HG03095 (cell line): ENCODE results near the gene ALX3.

ENCODE experiments used
- ATAC-seq: cut with Tn5 transposase; IDR thresholded peaks from one replicate; pipeline ENCODE4 v1.9.1; 2021; ENCODE audit warnings: moderate library complexity; ENCODE audit not compliant: unreplicated experiment

ALX3 gene

DNA sequence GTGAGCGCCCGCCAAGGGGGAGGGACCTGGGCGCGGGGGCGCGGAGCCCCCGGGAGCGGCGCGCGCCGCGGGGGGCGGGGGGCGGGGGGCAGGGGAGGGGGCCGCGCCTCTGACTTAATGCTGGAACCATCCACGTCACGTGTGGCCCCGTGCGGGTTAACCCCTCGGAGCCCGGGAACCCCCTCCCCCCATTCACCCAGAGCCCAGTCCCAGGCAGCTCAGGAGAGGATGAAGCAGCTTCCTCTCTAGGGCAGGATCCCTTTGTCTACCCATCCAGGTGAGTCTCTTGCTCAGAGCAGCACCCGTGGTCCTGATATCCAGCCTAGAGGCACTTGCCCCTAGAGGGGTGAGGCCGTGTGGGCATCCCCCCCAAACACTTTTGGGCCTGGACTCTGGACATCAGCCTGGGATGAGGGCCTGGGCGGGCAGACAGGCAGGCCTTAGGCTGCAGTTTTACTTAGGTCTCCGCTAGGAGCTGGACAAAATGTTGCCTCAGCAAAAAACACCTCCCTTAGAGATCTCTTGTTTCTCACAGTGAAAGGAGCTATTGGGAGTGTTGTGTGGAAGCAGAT lies at the start of gene ALX3:
Gene ALX3, minus strand, starts transcription at position 2 of the 572 bp plus-strand sequence. CDS start 60 bp downstream, outside the sequence.
- ATAC-seq = no peak

- ATAC-seq = no peak
Measured at GRCh38 chr1:110119843-110120242, 49.4 kb upstream of the ALX3 start.

DNA sequence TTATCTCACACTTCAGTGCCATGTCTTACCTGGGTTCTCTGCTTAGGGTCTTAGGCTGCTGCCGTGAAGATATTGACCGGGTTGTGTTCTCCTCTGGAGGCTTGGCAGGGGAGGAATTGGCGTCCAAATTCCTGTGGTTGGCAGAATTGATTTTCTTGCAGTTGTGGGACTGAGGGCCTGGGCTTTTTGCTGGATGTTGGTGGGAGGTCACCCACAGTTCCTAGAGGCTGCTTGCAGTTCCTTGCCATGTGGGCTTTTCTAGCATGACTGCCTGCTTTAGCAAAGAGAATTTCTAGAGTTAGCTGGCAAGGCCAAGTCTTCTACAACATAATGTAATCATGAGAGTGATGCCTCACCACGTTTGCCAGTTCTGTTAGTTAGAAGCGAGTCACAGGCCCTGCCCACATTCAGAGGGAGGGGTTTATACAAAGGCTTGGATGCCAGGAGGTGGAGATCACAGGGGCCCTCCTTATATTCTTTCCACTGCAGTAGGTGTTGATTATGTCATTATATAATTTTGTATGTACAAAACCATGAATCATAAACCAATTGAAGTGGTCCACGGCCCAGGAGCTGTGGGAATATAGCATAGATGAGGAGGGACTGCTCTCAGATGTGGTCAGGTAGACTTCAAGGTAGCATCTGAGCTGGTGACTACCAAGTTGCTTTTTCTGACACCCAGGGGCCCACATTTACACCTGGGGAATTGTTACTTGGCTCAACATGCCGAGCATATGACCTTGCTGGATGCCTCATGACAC lies 48.3 kb upstream of the ALX3 start:
- no peak for ATAC-seq

DNA sequence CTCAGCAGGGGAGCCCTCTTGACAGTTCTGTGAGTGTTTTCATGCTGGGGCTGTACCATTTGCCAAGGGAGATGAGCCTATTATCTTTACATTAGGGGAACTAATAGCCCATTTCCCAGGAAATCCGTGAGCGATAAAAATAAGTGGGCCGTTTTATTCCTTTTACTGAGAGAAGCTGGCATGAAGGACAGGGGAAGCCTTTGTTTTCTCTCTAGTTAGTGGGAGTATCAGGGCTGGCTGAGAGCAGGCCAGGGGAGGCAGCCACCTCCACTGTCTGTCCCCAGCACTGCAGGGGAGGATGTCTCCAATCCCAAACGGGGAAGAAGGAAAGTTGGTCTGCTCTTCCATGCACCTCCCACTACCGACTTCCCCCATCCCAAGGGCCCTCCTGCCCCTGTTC lies 44.3 kb upstream of the ALX3 start:
- ATAC-seq = no peak

GRCh38 chr1:110114173-110114572 lies 43.7 kb upstream of the ALX3 start:
- ATAC-seq = no peak

GRCh38 chr1:110113551-110113950 lies 43.1 kb upstream of the ALX3 start:
- no peak for ATAC-seq

- no peak for ATAC-seq
Measured at GRCh38 chr1:110112656-110113055, 42.2 kb upstream of the ALX3 start.

DNA sequence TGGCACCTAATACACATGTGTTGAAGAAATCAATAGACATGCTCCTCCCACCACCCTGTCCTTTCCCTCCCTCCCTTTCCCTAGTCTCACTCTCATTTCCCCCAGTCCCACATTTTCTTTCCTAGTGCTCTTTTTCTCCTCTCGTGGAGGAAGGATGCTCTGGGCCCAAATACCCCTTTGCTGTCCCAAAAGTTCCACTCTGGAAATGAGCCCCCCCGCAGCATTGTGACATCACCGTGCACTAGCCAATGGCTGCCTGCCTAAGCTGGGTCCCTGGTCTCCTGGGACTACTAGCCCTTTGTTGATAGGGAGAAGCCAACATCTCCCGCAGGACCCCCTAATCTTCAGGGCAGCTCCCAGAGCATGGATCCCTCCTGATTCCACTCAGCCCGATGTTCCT lies 41.7 kb upstream of the ALX3 start, which contains the start of gene UBL4B:
Gene UBL4B, plus strand, starts transcription at position 301 of the 400 bp plus-strand sequence. Its CDS starts 92 bp downstream, at position 393.
- no peak for ATAC-seq

GRCh38 chr1:110111081-110111480 lies 40.6 kb upstream of the ALX3 start:
- no peak for ATAC-seq

- ATAC-seq = no peak
Measured at GRCh38 chr1:110107867-110108469, 37.5 kb upstream of the ALX3 start.

DNA sequence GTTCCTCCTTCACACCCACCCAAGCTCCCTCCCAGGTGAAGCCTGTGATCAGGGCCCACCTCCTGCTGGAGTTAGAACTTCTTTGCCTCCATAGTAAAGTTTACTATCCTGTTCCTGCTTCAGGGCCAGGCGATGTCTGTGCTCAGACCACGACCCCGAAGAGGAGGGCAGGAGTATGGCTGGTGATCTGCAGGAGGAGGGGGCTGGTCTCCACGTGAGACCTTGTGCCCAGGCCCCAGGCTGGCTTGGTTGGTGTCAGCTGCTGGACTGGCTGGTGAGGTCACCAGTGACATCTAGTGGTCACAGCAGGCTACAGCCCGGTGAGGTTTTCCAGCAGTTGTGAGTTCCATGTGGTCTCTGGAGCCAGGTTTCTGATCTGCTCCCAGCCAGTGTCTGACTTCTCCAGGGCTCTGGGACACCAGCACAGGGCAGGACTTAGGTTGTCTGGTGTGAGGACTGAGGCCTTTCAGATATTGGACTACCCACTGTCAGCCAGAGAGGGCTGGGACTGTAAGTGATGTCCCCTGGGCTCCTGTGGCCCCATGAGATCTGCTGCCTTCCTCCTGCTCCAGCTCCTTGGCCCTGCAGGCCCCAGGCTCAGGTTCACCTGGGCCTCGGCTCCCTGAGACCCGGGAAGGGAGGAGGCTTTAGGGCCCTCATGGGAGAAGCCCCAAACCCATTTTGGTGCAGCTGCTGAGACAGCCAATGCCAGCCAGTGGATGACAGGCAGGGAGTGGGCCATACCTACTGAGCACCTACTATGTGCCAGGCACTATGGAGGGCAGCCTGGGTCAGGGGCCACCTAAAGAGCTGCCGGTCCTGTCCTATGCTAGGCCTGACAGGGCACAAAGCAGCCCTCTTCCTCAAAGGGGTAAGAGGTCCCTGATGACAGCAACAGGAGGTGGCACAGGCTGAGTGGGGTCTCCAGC lies 35.8 kb upstream of the ALX3 start:
- no peak for ATAC-seq

- no peak for ATAC-seq
Measured at GRCh38 chr1:110102081-110102480, 31.6 kb upstream of the ALX3 start.

GRCh38 chr1:110100335-110100734 lies 29.9 kb upstream of the ALX3 start:
- ATAC-seq = no peak

- ATAC-seq = no peak
Measured at GRCh38 chr1:110098222-110099026, 28.0 kb upstream of the ALX3 start.

DNA sequence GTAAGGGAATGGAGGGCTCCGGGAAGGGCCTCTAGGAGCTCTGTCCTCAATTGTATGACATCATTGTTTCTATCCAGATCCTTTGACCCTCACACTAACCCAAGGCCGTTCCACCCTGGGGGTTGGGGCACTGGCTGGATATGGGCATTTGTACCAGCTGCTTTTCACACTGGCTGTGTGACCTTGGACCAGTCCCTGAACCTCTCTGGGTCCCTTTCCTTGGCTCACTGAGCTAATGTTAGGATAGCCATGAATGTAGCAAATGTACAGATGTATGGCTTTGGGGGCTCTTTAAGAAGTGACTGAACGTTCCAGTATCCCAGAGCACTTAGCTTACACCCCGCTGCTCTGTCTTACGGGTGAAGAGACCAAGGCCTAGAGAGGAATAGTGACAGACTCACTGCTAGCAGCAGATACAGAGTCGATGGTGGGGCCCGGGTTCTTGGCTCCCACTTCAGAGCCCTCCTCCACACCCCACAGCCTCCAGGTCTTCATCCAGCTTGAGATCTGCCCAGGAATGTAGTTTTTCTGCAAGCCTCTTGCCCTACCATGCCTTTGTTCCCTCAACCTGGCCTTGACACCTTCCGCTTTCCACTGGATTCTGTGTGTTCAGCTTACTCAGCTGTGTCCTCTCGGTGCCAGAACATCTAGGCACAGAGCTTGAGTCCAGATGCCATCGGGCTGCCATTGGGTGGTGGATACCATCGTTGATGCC lies 27.2 kb upstream of the ALX3 start:
- no peak for ATAC-seq

GRCh38 chr1:110094931-110095654 lies 24.6 kb upstream of the ALX3 start:
- ATAC-seq = no peak

GRCh38 chr1:110092991-110093390 lies 22.5 kb upstream of the ALX3 start:
- no peak for ATAC-seq

GRCh38 chr1:110091791-110092190 lies 21.3 kb upstream of the ALX3 start:
- ATAC-seq = no peak

DNA sequence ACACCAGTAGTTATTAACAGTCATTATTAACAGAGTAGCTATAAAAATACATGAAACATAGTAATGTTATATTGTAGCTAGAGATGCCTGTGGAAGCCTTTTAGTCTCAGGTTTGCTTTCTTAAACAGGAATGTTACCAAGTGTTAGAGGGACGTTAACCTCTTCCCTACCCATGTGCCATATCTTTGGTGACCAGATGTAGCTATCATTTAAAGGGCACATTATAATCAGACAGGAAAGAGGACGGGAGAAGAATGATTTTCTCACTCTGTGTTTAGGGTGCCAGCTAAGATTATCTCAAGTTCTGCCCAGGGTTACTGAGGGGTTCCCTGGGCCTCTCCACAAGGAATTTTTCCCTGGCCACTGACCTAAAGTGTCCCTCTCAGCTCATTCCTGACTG lies 20.9 kb upstream of the ALX3 start:
- no peak for ATAC-seq
